HCT116 (cell line): ENCODE data around the gene CHTF18. TPM values are rescaled to one million over a fixed set of nuclear protein-coding genes. Genes with fewer than 3 reads are reported as not detected.

ENCODE experiments used
- ATAC-seq: fragments of 200-7000 bp; cut with Tn5 transposase; 2 replicates; pipeline ENCODE4 v1.9.1; 2020; ENCODE audit warnings: mild to moderate bottlenecking, moderate library complexity
- BruUV-seq: library from RNA; stranded (reverse); fragments of 400-500 nt; replicated peaks from 2 replicates; lab custom pipeline; 2021; lab: Mats Ljungman, UMichigan
- CTCF ChIA-PET: fragments of 300-600 bp; sonication (Branson Sonifier 250); formaldehyde crosslinking; loops from one replicate; lab custom pipeline; 2021; ENCODE audit warnings: antibody characterized with exemption; lab: Charles Lee
- POLR2A ChIA-PET: fragments of 300-600, 350-600 bp; sonication (Branson Sonifier 250); formaldehyde crosslinking; loops from one replicate; lab custom pipeline; 2021; ENCODE audit warnings: antibody characterized with exemption; lab: Charles Lee
- RAD21 ChIA-PET, 2 experiments: fragments of 300-600 bp; sonication (Branson Sonifier 250); formaldehyde crosslinking; loops; one replicate each; lab custom pipeline; 2023; ENCODE audit warnings: low total read pairs in 2 of 2; ENCODE audit not compliant: uncharacterized antibody in 2 of 2, unreplicated experiment in 2 of 2, low non-redundant PET in 1 of 2; lab: Charles Lee
- DNase-seq: peaks from one replicate; pipeline ENCODE4 v3.0.0-alpha.2; 2010; ENCODE audit warnings: low read depth, low spot score
- H2AFZ ChIP-seq: fragments of 200-600 bp; shearing (Covaris generic), sonication (generic); 2 replicates; pipeline ENCODE4 v1.6.1; 2017; ENCODE audit warnings: low read depth, mixed run types, mixed read lengths, antibody characterized with exemption, low read length; ENCODE audit not compliant: poor library complexity, severe bottlenecking
- H3K27ac ChIP-seq: 2 replicates; pipeline ENCODE4 v1.5.1; 2012; ENCODE audit warnings: low read depth, low read length
- H3K27me3 ChIP-seq: fragments of 200-600 bp; sonication (generic); 2 replicates; pipeline ENCODE4 v1.6.1; 2016; ENCODE audit warnings: mixed run types, low read length, mixed read lengths; ENCODE audit not compliant: insufficient read depth
- H3K36me3 ChIP-seq, 2 experiments: fragments of 200-500 bp in 1 of 2; fragments of 200-600 bp in 1 of 2; sonication (Bioruptor generic) in 1 of 2; sonication (generic) in 1 of 2; 2 replicates each; pipeline versions ENCODE4 v1.5.1 to v1.6.1; 2014 to 2016; ENCODE audit warnings: low read length in 2 of 2, inconsistent platforms in 1 of 2, mixed read lengths in 1 of 2, mixed run types in 1 of 2; ENCODE audit not compliant: insufficient read depth in 2 of 2, control insufficient read depth in 1 of 2
- H3K4me1 ChIP-seq, 2 experiments: fragments of 200-600 bp in 1 of 2; sonication (generic) in 1 of 2; 2 replicates each; pipeline versions ENCODE4 v1.5.1 to v1.6.1; 2012 to 2017; ENCODE audit warnings: low read length in 2 of 2, inconsistent platforms in 1 of 2, mild to moderate bottlenecking in 1 of 2, mixed read lengths in 1 of 2, mixed run types in 1 of 2, moderate library complexity in 1 of 2; ENCODE audit not compliant: insufficient read depth in 2 of 2, control insufficient read depth in 1 of 2
- H3K4me2 ChIP-seq: fragments of 200-600 bp; sonication (generic); 2 replicates; pipeline ENCODE4 v1.6.1; 2017; ENCODE audit warnings: mixed run types, low read length, mixed read lengths
- H3K4me3 ChIP-seq, 2 experiments: fragments of 200-600 bp in 1 of 2; sonication (generic) in 1 of 2; replicated peaks in 1 of 2; 2 replicates each; pipeline ENCODE4 v1.5.1; 2011 to 2016; ENCODE audit warnings: low read length in 2 of 2, control low read depth in 1 of 2, low read depth in 1 of 2, mild to moderate bottlenecking in 1 of 2, mixed read lengths in 1 of 2, mixed run types in 1 of 2
- H3K79me2 ChIP-seq: fragments of 200-600 bp; sonication (generic); 2 replicates; pipeline ENCODE4 v1.6.1; 2017; ENCODE audit warnings: mild to moderate bottlenecking, mixed run types, low read length, moderate library complexity, mixed read lengths; ENCODE audit not compliant: insufficient read depth
- H3K9ac ChIP-seq: fragments of 200-600 bp; sonication (generic); 2 replicates; pipeline ENCODE4 v1.6.1; 2016; ENCODE audit warnings: low read length, mixed read lengths
- H3K9me2 ChIP-seq: fragments of 200-600 bp; sonication (generic), shearing (Covaris generic); 2 replicates; pipeline ENCODE4 v1.6.1; 2017; ENCODE audit warnings: mixed run types, mild to moderate bottlenecking, moderate library complexity; ENCODE audit not compliant: insufficient read depth
- H3K9me3 ChIP-seq, 2 experiments: fragments of 200-500 bp in 1 of 2; fragments of 200-600 bp in 1 of 2; sonication (Bioruptor generic) in 1 of 2; sonication (generic) in 1 of 2; 2 replicates each; pipeline ENCODE4 v1.6.1; 2014 to 2017; ENCODE audit warnings: low read length in 2 of 2, mixed read lengths in 2 of 2, inconsistent platforms in 1 of 2, low read depth in 1 of 2, mild to moderate bottlenecking in 1 of 2, mixed run types in 1 of 2, moderate library complexity in 1 of 2; ENCODE audit not compliant: control insufficient read depth in 1 of 2, insufficient read depth in 1 of 2
- H4K20me1 ChIP-seq: fragments of 200-600 bp; sonication (generic), shearing (Covaris generic); 2 replicates; pipeline ENCODE4 v1.6.1; 2017; ENCODE audit warnings: mixed run types, mild to moderate bottlenecking, moderate library complexity; ENCODE audit not compliant: insufficient read depth
- EZH2 ChIP-seq: fragments of 200-600 bp; sonication (generic); IDR thresholded peaks from 2 replicates; pipeline ENCODE4 v1.6.1; 2017; ENCODE audit warnings: antibody characterized with exemption, mixed run types
- MAX ChIP-seq: IDR thresholded peaks from 2 replicates; pipeline ENCODE4 v1.6.1; 2012
- intact Hi-C: fragments of 100-400 bp; cut with micrococcal nuclease; formaldehyde crosslinking; loops from 2 replicates; pipeline ENCODE4 v1.10.0; 2022
- total RNA-seq: library from RNA; stranded (reverse); gene quantifications from one replicate; pipeline ENCODE4 v1.2.1, GENCODE V29; 2021; ENCODE audit not compliant: unreplicated experiment
- TF ChIP-seq, protein P1 (sequence below): IDR thresholded peaks from 2 replicates; pipeline ENCODE4 v1.6.1; 2012

Gene CHTF18
- total RNA-seq, 1 experiment from 2014 or later = 145 TPM

DNA sequence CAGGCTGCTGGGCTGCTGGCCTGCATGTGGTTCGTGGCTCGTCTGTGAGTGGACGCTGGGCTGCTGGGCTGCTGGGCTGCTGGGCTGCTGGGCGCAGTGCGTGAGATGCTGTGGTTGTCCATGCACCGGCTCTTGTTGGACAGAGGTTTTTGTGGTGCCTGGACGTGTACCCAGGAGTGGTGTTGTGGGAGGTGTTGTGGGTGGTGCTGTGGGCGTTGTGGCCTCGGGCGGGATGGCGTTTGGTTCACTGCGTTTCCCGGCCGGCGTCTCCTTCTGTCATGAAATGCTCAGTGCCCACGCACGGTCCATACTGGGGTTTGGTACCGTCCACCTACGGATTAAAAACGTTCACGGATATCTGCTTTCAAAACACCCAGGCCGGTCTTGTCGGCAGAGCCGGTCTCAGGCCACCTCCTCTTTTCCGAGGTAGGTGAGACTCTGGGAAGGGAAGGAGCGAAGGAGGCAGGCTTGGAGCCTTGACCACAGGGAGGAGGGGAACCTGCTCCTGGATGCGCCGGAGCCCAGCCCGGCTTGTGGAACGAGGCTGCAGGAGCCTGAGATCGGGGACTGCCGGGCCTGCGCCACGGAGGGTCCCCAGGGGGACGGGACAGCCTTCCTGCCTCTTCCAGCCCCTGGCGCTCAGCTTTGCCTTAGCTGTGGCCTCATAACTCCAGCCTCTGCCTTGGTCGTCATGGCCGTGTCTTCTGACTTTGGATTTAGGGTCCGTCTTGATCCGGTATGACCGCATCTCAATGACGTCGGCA lies 41.9 kb downstream of the CHTF18 start:
- no peak for DNase-seq
- H3K4me3 ChIP-seq = no peak overlapping the region
- CTCF ChIA-PET = no interaction called here
- intact Hi-C loops = no loop called here
- no TSS peak for BruUV-seq
- H3K4me2 ChIP-seq = no peak overlapping the region
- RAD21 ChIA-PET = no interaction called here
- no peaks in the 10 kb centered on the region for H4K20me1 ChIP-seq
- H3K9me2 ChIP-seq = no peaks in the 10 kb centered on the region
- ATAC-seq = no peak
- no peak overlapping the region for H3K9ac ChIP-seq
- no peaks in the 10 kb centered on the region for H3K36me3 ChIP-seq
- H3K4me1 ChIP-seq = no peaks in the 10 kb centered on the region
- POLR2A ChIA-PET = no interaction called here
- no peak overlapping the region for H2AFZ ChIP-seq
- no peaks in the 10 kb centered on the region for H3K79me2 ChIP-seq
- no peaks in the 10 kb centered on the region for H3K27me3 ChIP-seq
- H3K9me3 ChIP-seq = peaks cover 0 to 6% of the 10 kb centered on the region in 2 experiments; a peak in 2 of 4 replicates
- no peak overlapping the region for H3K27ac ChIP-seq
- no peak for TF ChIP-seq MAX

GRCh38 chr16:830871-831570 lies 42.6 kb downstream of the CHTF18 start:
- H3K4me3 ChIP-seq = no peak overlapping the region
- H2AFZ ChIP-seq = no peak overlapping the region
- no peak overlapping the region for H3K27ac ChIP-seq
- no peaks in the 10 kb centered on the region for H3K79me2 ChIP-seq
- H4K20me1 ChIP-seq = no peaks in the 10 kb centered on the region
- POLR2A ChIA-PET = no interaction called here
- no peak overlapping the region for H3K4me2 ChIP-seq
- peaks cover 0 to 13% of the 10 kb centered on the region in 2 experiments; a peak in 2 of 4 replicates for H3K9me3 ChIP-seq
- RAD21 ChIA-PET = no interaction called here
- no peaks in the 10 kb centered on the region for H3K27me3 ChIP-seq
- H3K36me3 ChIP-seq = no peaks in the 10 kb centered on the region
- intact Hi-C loops = no loop called here
- H3K9ac ChIP-seq = no peak overlapping the region
- BruUV-seq = no TSS peak
- H3K9me2 ChIP-seq = no peaks in the 10 kb centered on the region
- DNase-seq (no peak), ATAC-seq (no peak)
- no peaks in the 10 kb centered on the region for H3K4me1 ChIP-seq
- TF ChIP-seq, protein P1, sequence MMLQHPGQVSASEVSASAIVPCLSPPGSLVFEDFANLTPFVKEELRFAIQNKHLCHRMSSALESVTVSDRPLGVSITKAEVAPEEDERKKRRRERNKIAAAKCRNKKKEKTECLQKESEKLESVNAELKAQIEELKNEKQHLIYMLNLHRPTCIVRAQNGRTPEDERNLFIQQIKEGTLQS = no peak
- TF ChIP-seq EZH2 = no peak
- TF ChIP-seq, all 23 proteins: peak for 0
- CTCF ChIA-PET = no interaction called here
